ENCODE results near the gene CDCA7.
A peak's percentile ranks its signal among the peaks of the same experiment; 100 is the strongest.
"Not testable (repeated sequence)": the region's sequence is repeated elsewhere in the genome, so short reads cannot be mapped to it uniquely, and the experiment has no call there.

The CDCA7 gene

DNA sequence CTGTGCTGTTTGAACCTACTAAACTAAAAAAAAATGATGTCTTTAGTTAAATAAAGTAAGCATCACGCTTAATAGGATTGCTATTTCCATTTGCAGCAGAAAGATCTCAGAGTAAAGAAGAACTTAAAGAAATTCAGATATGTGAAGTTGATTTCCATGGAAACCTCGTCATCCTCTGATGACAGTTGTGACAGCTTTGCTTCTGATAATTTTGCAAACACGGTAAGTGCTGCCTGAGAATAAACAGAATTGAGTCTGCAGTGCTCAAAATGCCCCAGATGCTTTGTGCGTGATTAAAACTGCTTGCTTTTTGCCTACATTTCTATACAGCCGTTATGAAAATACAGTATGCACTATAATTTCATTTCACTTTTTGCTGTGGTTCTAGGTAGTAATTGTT is 3.9 kb downstream of the CDCA7 start:
- no peak for DNase-seq (ENCODE audit: low spot score)

DNA sequence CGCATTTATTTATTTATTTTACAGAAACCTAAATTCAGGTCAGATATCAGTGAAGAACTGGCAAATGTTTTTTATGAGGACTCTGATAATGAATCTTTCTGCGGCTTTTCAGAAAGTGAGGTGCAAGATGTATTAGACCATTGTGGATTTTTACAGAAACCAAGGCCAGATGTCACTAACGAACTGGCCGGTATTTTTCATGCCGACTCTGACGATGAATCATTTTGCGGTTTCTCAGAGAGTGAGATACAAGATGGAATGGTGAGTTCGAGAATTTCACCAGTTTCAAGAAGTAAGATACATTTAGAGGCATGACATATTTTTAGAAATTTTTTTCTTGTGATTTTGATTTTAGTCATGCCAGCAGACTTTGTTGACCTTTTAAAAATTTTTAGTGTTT is 4.6 kb downstream of the CDCA7 start:
- DNase-seq (ENCODE audit: low spot score) = peak; percentile 32

DNA sequence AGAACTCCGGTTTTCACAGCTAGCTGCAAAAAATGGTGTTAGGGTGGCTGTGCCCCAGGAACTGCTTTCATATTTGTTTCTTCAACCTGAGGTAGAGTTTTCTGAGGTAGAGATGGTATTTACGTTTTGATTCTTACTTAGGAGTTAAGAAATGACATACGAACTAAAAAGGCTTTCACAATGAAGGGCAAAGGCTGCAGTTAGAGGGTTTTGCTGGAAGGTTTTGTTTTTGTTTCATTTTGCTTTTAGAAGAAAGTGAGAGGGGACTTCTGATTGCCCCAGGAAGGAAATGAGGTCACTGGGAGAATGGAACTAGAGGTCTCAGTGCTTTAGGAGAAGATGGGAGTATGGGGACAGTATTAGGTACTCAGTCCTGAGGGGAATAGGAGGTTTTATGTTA is 15.5 kb downstream of the CDCA7 start:
- no peak for DNase-seq (ENCODE audit: low spot score)

DNA sequence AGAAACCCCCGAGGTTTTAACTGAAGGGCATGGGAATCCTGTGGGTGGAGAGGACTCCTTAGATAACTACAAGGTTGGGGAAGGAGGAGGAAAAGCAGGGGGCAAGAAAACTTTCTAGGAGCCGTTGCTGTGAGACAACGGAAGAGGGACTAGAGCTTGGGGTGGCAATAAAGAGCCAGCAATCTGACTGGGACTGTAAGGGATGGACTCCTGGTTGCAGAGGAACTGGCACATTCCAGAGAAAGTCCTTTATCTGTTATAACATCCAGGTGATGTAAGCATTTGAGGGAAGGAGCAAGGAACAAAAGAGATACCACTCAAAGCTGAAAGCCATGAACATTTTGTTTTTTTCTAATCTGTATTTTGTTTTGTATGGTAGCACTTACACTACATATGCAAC is 16.4 kb downstream of the CDCA7 start:
- DNase-seq (ENCODE audit: low spot score) = no peak

DNA sequence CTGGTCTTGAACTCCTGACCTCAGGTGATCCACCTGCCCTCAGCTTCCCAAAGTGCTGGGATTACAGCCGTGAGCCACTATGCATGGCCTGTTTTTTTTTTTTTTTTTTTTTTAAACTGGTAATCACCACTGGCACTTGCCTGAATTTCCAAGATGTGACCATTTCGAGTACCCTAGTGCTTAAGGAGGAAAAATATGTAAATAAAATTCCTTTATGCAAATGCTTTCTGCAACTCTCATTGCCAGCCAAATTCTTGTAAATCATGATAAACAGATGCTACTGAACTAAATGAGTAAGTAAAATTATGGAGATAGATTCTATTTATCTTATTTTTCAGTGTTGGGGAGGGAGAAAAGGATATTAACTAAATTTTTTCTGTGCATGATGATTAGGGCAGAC is 18.6 kb downstream of the CDCA7 start:
- DNase-seq (ENCODE audit: low spot score) = no peak

DNA sequence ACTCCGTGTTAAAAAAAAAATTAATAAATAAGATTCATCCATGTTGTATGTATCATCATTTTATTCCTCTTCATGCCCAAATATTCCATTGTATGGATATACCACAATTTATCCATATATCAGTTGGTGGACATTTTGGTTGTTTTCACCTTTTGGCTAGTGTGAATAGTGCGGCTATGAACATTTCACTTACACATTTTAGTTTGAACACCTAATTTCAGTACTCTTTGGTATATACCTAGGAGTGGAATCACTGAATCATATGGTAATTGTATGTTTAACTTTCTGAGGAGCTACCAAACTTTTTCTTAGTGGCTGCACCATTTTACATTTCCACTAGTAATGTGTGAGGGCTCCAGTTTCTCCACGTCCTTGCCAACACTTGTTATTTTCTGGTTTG is 20.0 kb downstream of the CDCA7 start:
- DNase-seq (ENCODE audit: low spot score) = no peak

DNA sequence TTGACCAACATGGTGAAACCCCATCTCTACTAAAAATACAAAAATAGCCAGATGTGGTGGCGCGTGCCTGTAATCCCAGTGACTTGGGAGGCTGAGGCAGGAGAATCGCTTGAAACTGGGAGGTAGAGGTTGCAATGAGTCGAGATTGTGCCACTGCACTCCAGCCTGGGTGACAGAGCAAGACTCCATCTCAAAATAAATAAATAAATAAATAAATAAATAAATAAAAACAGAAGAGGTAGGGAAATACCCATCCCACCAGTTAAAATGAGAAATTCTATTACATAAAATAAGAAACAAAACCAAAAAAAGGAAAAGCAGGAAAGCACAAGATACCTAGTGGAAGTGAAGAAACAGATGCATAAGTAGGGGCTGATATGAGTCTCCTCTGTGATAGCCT is 30.9 kb downstream of the CDCA7 start:
- not testable (repeated sequence) for DNase-seq (ENCODE audit: low spot score)

DNA sequence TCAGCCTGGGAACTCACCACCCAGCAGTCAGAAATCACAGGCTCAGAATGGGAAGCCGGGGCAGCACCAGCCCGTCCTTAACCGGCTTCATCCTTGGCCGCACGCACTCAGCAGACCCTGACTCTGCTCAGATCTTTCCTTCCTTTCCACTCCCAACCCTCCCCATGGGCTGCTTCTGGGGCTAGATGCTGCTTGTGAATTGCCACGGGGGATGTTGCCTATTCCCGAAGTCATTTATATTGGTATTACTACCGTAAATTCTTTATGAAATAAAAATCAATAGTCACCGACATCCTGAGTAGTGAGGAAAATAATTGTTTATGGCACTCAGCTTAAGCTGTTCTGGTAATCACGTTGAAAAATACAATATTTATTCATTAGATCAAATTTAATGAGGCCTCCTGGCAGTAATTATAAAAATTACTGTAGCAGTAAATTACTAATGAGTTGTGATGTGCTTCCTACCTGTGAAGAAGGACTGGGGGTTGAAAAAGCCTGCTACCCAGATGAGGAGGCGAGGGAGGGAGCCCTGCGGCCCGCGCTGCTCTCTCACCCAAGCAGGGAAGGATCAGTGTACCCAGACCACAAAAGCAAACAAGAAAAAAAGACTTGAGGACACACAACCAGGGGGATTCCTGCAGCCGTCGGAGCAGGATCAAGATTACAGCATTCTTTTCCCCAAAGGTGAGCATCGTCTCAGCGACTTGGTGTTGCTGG is 31.5 kb downstream of the CDCA7 start:
- no peak for DNase-seq (ENCODE audit: low spot score)

DNA sequence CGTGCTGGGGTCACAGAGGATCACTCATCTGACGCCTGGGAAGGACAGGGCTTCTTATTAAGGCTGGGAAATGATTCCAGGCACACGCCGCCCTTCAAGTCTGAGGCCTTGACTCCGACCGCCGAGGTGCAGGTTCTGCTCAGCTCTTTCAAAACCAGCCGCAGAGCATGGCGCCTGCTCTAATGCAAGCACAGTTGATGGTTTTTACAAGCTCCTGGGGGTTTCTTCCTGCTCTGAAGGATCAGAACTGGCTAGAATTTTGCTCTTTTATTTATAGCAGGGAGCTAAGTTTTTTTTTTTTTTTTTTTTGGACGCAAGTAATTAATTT is 32.0 kb downstream of the CDCA7 start:
- no peak for DNase-seq (ENCODE audit: low spot score)

DNA sequence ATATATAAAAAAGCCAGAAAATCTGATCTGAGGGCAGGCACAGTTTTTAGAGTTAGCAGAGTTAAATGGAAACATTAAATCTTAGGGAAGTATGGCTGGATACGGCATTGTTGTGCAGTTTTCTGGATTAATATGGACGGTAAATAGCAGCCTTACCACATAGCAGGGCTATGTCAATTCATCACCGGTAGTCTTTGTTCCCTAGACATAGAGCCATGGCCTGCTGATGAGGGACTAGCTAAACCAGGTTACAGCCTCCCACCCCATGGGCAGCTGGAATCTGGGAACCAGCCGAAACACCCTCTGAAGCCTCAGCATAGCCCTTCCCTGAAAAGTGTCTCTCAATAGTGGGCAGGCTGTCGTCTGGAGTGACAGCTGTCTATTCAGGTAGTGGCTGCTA is 32.4 kb downstream of the CDCA7 start:
- no peak for DNase-seq (ENCODE audit: low spot score)

DNA sequence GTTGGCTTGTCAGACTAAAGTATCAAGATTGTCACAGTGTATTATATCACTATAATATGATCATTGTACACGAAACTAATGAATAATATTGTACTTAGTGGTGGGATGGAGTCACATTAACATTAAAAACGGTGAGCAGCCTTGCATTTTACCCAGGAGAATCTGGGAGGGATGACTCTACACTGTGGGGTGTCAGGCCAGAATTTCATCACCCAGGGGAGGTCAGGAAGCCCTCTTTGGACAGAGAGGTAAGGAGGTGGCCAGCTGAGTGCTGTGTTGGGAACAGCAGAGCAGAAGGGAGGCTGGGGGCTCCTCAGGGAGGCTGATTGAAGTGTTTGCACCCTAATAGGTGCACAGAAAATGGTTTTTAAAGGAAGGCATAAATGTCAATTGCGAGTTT is 33.0 kb downstream of the CDCA7 start:
- no peak for DNase-seq (ENCODE audit: low spot score)

DNA sequence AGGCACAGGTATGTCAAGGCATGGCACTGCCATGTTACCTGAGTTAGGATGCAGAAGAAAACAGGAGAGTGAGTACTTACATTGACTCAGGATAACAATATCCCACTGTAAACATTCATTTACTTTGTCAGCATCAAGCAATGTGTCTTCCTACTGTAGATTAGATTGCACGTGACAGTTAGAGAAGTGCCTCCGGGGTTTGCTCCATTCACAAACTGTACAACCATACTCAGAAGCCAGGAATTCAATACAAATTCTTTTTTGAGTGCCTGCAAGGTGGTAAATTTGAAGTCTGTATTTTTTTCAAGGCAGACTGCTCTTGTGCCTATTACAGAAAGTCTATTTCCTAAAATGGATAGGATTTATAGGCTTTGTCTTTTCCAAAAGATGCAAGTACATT is 34.1 kb downstream of the CDCA7 start:
- no peak for DNase-seq (ENCODE audit: low spot score)

DNA sequence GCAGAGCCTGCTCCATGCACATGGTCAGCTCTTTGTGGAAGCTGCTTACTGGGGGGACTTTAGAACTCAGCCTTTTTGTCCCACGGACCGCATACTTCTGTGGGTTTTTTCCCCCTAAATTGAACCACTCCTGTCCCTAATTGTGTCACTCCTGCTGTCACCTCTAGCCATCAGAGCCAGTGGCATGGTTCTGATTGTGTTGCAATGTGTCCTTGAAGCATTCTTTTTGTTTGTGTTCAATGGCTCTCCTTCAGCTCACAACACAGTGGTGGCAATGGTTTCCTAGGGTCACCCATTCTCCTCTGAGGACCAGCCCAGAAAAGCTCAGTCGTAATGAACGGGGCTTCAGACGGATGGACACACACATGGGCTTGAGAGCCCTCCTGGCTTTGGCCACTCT is 35.4 kb downstream of the CDCA7 start:
- DNase-seq (ENCODE audit: low spot score) = no peak

DNA sequence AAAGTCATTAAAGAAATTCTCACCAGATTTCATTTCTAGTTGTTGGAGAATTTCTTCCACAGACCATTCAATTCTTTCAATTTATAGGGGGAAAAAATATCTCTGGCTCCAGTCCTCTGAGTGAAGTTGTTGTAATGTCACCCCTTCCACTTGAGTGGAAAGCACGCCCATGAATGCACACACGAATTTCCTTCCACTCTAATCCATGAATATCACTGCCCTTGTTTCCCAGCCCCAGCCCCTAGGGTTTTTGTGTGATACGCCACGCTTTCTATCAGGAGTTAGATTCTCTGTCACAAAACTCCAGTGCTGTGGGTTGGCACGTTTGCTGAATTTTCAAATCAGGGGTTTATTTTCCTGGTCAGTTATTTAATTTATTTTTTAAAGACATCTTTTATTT is 38.1 kb downstream of the CDCA7 start:
- DNase-seq (ENCODE audit: low spot score) = no peak

DNA sequence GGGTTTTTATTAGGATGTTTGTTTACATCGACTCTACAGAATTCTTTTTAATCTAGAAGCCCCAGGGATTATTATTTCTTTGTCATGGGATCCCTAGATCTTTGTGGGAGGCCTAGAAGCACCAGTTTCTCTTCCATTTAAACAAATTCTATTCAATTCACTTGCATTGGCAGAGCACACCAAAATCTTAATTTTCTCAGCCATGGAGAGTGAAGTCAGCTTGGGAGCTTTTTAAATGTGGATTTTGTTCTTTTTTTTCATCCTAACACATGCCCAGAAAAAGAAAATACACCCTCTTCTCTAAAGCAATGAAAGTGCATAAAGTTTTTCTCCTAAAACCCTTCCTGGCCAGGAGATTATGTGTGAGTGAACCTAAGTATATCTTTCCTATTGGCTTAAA is 38.5 kb downstream of the CDCA7 start:
- no peak for DNase-seq (ENCODE audit: low spot score)

DNA sequence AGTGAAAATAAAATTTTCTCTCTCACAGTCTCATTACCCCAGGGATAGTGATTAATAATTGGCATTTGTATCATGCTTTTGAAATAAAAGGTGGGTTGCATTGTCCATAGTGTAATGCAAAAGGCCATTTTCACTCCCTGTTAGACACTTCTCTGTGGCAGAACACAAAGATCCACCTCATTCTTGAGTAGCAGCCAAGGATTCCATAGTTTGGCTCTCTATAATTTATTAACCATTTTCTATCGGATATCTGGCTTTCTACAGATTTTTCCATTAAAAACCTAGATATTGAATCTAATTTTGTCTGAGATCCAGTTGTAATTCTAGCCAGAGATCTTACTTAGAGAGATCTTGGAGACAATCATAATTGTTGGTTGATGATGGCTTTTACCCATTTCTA is 39.0 kb downstream of the CDCA7 start:
- no peak for DNase-seq (ENCODE audit: low spot score)

DNA sequence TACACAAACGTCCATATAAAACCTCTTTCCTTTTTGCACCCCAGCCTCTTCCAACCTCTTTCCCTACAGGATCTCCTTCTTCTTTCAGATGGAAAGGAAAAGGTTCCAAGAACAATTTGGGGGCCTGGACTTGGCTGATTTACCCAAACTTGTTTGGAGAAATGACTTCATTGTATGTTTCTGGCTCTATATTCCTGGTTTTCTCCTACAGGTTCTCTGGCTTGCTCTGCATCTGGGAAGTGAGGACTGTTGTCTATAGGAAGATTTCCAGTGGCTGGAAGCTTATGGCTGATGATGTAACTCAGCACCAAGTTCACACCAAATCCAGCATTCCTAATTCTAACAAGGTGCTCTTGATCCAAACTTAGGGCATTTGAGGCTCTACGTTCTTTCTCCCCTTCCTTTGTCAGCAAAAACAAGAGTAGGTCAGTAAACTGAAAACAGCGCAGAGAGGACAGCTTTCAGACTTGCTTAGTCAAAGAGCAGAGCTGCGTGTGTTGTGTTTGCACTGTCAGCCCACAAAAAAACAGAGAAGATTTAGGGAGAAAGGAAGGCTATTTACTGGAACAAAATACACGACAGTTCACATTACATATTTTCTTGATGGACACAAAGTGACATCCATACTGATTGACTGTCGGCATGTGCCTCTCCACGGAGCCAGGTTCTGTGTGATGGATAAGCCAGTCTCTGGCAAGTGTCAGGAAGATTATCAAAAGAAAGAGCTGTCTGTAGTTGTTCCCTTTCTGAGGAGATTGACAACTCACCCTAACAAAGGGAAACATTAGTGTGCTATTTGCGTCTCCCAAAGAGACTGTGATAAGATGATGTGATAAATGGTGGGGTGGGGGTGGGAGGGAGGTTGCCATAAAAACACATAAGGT is 39.7 kb downstream of the CDCA7 start:
- DNase-seq (ENCODE audit: low spot score) = no peak

DNA sequence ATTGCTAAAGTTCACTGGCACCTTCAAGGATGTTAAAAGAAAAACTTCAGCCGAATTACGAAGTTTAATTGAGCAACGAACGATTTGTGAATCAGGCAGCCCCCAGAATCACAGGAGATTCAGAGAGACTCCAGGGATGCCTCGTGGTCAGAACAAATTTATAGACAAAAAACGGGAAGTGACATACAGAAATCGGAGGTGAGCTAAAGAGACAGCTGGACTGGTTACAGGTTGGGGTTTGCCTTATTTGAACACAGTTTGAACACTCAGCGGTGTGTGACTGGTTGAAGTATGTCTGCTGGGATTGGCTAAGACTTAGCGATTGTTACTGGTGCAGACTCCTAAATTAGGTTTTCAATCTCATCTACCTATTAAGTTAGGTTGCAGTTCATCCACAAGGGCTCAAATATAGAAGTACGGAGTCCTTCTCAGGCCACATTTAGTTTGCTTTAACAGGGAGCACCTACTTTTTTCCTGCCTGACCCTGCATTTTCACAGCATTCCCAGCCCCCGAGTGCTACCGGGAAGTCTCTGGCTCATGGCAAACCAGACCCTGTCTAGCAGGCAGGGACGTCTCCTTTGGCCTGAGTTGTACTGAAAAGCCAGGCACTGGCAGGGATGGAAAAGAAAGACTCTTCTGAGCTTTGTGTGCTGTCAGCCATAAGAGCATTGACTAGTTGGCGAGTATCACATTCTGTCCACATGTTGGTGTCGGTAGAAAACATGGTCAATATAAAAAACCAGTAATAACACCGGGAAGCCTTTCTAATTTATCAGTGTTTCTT is 41.1 kb downstream of the CDCA7 start:
- DNase-seq (ENCODE audit: low spot score) = no peak

DNA sequence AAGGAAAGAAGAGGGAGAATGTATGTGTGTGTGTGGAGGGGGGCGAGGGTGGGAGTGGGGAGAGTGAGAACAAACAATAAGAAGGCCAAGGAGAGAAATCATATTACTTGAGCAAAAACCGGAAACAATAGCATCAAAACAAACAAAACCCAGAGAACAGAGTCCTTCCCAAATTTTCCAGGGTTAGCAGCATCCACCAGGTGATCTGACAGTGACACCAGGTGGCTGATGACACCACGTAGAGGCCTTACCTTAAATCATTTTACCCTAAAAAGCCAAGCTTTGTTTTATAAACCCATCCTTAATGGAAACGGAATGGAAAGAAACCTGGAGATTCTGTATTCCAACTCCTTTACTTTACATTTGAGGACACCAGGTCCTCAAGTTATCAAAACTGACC is 42.9 kb downstream of the CDCA7 start:
- no peak for DNase-seq (ENCODE audit: low spot score)

DNA sequence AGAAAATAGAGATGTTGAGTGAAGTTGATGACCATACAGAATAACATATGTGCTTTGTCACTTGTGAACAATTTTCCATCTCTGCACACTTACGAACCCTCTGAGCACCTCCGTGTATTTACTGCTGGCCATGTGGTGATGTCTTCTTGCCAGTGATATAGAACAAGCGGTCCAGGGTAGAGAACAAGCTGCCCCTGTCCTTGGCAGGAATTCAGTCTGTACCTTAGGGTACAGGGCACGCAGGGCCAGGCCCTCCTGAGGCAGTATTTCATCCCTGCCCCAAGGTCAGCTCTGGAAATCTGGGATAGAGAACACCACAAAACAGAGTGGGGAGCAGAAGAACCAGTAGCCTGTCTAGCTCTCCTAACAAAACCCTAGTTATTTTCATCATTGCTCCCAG is 44.6 kb downstream of the CDCA7 start:
- no peak for DNase-seq (ENCODE audit: low spot score)

DNA sequence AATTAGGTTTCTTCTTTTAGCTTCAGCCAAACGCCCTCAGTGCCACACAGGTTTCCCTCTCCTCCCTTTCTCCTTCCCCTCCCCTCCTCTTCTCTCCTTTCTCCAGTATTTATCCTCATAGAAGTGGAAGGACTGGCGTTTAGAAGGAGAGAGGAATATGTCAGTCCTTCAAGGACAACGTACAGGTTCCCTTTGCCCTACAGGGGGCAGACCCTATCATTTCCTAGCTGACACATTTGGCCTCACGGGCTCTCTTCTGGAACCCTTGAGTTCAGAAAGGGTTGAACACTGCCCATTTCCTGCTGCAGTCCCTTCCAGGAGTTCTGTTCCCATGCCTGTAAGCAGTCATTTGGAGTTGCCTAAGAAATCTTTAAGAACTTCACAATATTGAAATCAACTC is 46.1 kb downstream of the CDCA7 start:
- DNase-seq (ENCODE audit: low spot score) = no peak

DNA sequence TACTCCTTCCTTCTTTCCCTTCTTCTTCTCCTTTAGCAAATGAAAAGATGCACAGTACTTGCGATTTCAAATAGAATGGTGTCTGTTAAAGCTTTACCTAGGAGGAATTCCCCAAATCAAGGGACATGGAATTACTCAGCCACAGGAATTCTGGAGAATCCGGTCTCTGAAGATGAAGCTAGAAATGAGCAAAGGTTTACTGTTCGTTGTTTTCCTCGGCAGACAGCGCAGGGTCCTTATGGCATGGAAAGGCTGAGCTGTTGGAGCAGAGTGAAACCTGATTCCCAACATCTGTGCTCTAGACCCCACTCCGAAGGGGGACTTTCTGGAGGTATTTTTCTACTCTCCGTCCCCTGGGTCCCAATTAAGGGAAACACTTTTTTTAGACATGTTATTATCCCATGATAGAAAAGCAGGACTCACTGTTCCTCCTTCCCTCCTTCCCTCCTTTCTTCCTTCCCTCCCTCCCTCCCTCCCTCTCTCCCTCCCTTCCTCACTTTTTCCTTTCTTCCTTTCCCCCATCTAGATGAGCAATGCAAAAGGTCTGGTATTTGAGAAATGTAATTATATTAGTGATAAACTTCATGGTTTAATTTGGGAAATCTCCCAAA is 47.1 kb downstream of the CDCA7 start:
- DNase-seq (ENCODE audit: low spot score) = no peak

Data from CD4-positive, alpha-beta T cell treated with Interleukin-15 for 4 hours (primary cell).